Esophagus muscularis mucosa (tissue), 4 donors: Measurements from ENCODE around the gene SEMA6D. TPM values are rescaled to one million over a fixed set of nuclear protein-coding genes. Genes with fewer than 3 reads are reported as not detected.

Experiments used
- DNase-seq: peaks from one replicate; pipeline ENCODE4 v3.0.0-alpha.2; 2017; ENCODE audit errors: extremely low spot score
- H3K27ac ChIP-seq, 4 donors: fragments of 200-600 bp; sonication (generic); replicated peaks in 1 of 4; 1 replicate in 3 of 4; 2 replicates in 1 of 4; pipeline ENCODE4 v1.5.1; 2016 to 2019; ENCODE audit warnings: mild to moderate bottlenecking in 1 of 4
- H3K27me3 ChIP-seq, 4 donors: fragments of 200-600 bp; sonication (generic); one replicate each; pipeline versions ENCODE4 v1.5.1 to v1.6.0; 2016 to 2019
- H3K36me3 ChIP-seq, 4 donors: fragments of 200-600 bp; sonication (generic); one replicate each; pipeline ENCODE4 v1.5.1; 2016 to 2019
- H3K4me1 ChIP-seq, 4 donors: fragments of 200-600 bp; sonication (generic); one replicate each; pipeline ENCODE4 v1.5.1; 2016 to 2019
- H3K4me3 ChIP-seq, 4 donors: fragments of 200-600 bp; sonication (generic); 1 replicate in 2 of 4; 2 replicates in 2 of 4; pipeline ENCODE4 v1.5.1; 2016 to 2019; ENCODE audit warnings: mild to moderate bottlenecking in 4 of 4, moderate library complexity in 1 of 4
- H3K9me3 ChIP-seq, 4 donors: fragments of 200-600 bp; sonication (generic); 1 replicate in 3 of 4; 2 replicates in 1 of 4; pipeline ENCODE4 v1.5.1; 2016 to 2019
- EP300 ChIP-seq: sonication (generic); formaldehyde crosslinking; IDR thresholded peaks from one replicate; pipeline ENCODE4 v1.6.1; 2017; ENCODE audit warnings: antibody characterized with exemption
- POLR2A ChIP-seq: fragments of 450-650 bp; IDR thresholded peaks from one replicate; pipeline ENCODE4 v1.6.1; 2017; ENCODE audit warnings: antibody characterized with exemption, moderate library complexity, mild to moderate bottlenecking, low read depth
- POLR2AphosphoS5 ChIP-seq, 2 donors: sonication (generic); formaldehyde crosslinking; IDR thresholded peaks; one replicate each; pipeline ENCODE4 v1.6.1; 2017; ENCODE audit warnings: antibody characterized with exemption in 2 of 2
- WGBS: methylation state at CpG from one replicate; pipeline ENCODE4 v1.1.5; 2018; 5-methylcytosine and 5-hydroxymethylcytosine counted together
- intact Hi-C: fragments of 100-400 bp; cut with DNase I; formaldehyde crosslinking; loops from one replicate; pipeline ENCODE4 v1.15.1; 2023
- total RNA-seq, 4 donors: library from RNA; depleted of rRNA; stranded (reverse); fragments of >200 nt; gene quantifications; one replicate each; pipeline versions ENCODE4 v1.1.0 to v1.2.1, GENCODE V29; 2016
- TF ChIP-seq, protein P1 (sequence below), 3 experiments: fragments of 200-600 bp in 2 of 3; fragments of 450-650 bp in 1 of 3; sonication (generic) in 2 of 3; IDR thresholded peaks; one replicate each; pipeline ENCODE4 v1.5.1; 2017 to 2019; ENCODE audit warnings: antibody characterized with exemption in 3 of 3, mild to moderate bottlenecking in 2 of 3, moderate library complexity in 1 of 3

Gene SEMA6D
- total RNA-seq, 4 donors from 2014 or later = 2.1 to 5.2 (median 3.8) TPM

DNA sequence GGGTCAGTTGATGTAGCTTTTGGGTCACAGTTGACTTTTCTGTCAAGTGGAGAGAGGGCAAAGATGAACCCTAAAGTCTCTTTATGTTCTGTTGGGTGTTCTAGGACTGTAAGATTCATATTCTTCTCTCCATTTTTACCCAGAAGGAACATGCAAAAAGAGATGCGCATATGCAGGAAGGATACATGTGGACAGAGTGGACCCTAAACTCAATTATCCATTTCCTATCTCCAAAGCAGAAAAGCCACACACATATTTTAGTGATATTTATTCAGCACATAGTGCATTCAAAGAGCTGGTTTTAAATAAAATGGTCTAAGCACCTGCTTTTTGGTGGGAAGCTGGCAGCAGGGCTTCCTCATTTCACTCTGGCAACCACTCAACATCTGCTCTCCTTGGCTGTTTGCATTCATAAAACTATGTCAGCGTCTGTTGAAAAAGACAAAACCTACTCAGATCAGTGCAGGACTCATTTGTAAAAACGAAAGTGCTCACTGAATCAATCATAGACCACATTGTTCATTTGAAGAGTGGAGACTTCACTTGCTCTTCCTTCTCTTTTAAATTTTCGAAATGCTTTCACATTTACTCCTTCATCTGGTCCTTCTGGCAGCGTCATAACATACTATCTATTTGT, 96.6 kb downstream of the SEMA6D start:
- Histone ChIP-seq H3K4me1 (no peaks in the 10 kb centered on the region), H3K27me3 (no peaks in the 10 kb centered on the region), H3K36me3 (no peaks in the 10 kb centered on the region), H3K9me3 (no peaks in the 10 kb centered on the region), H3K27ac (no peak overlapping the region), H3K4me3 (no peak overlapping the region)
- WGBS = 77% methylated on average over 5 of the region's 5 CpGs
- TF ChIP-seq POLR2AphosphoS5 (IDR thresholded peaks at IDR 0.05) = no peak
- no peak for TF ChIP-seq EP300
- no peak for TF ChIP-seq POLR2A
- TF ChIP-seq, protein P1, sequence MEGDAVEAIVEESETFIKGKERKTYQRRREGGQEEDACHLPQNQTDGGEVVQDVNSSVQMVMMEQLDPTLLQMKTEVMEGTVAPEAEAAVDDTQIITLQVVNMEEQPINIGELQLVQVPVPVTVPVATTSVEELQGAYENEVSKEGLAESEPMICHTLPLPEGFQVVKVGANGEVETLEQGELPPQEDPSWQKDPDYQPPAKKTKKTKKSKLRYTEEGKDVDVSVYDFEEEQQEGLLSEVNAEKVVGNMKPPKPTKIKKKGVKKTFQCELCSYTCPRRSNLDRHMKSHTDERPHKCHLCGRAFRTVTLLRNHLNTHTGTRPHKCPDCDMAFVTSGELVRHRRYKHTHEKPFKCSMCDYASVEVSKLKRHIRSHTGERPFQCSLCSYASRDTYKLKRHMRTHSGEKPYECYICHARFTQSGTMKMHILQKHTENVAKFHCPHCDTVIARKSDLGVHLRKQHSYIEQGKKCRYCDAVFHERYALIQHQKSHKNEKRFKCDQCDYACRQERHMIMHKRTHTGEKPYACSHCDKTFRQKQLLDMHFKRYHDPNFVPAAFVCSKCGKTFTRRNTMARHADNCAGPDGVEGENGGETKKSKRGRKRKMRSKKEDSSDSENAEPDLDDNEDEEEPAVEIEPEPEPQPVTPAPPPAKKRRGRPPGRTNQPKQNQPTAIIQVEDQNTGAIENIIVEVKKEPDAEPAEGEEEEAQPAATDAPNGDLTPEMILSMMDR (IDR thresholded peaks at IDR 0.05) = no peak
- DNase-seq = no peak
- intact Hi-C loops = no loop called here

DNA sequence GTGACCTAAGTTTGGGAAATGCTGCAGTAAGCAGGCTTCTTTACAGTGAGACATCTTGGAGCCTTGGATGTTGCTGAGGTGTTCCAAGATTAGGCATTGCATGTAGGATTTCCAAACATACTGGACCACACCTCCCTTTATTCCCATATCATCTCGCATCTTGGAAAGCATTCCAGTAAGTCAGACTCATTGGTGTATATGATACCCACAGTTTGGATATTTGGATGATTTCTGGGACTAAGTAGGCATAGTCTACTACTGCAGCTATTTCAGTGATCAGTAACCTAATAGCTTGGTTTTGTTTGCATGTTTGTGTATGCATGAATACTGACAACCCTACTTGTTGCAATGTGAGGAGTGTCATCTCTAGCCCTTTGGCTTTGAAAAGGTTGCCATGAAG, 97.3 kb downstream of the SEMA6D start:
- 90% methylated on average over 1 of the region's 1 CpG for WGBS
- Histone ChIP-seq H3K36me3 (no peaks in the 10 kb centered on the region), H3K9me3 (no peaks in the 10 kb centered on the region), H3K27ac (no peak overlapping the region), H3K4me1 (no peaks in the 10 kb centered on the region), H3K4me3 (no peak overlapping the region), H3K27me3 (no peaks in the 10 kb centered on the region)
- DNase-seq = no peak
- TF ChIP-seq, protein P1 (IDR thresholded peaks at IDR 0.05) = no peak
- TF ChIP-seq EP300 (no peak), POLR2A (no peak)
- intact Hi-C loops = no loop called here

DNA sequence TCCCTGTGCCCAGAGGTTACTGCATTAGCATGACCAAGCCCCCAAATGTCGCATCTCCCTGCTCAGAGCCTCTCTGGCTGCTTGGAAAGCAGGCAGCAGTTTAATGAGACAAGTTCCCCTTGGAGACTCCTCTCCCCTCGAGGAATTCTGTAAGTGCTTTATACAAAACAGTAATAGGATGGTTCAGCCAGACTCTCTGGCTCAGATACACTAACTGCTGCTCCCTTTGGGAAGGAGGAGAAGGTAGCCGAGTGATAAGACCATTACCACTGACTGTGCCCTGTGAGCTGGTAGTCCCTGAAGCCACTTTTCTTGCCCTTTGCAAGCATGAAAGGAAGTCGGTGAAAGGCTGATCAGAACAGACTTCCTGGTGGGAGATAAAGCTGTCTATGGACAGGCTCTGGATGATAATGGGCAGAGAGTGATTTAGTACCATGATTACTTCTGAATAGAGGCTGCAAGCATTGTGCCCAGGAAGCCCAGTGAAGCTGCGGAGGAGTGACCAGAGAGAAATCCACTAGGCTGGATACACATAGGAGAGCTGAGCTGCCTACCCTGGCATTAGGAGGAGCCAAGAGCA, 100.8 kb downstream of the SEMA6D start:
- H3K4me1 ChIP-seq = peaks cover 0 to 15% (median 7%) of the 10 kb centered on the region in 4 donors
- no peak overlapping the region for H3K4me3 ChIP-seq
- intact Hi-C loops = no loop called here
- no peak overlapping the region for H3K27ac ChIP-seq
- no peak for TF ChIP-seq POLR2A
- TF ChIP-seq, protein P1 (IDR thresholded peaks at IDR 0.05) = no peak
- TF ChIP-seq POLR2AphosphoS5 (IDR thresholded peaks at IDR 0.05) = no peak
- no peak for TF ChIP-seq EP300
- no peaks in the 10 kb centered on the region for H3K36me3 ChIP-seq
- WGBS = 90% methylated on average over 5 of the region's 5 CpGs
- no peaks in the 10 kb centered on the region for H3K9me3 ChIP-seq
- DNase-seq = no peak
- H3K27me3 ChIP-seq = no peaks in the 10 kb centered on the region

DNA sequence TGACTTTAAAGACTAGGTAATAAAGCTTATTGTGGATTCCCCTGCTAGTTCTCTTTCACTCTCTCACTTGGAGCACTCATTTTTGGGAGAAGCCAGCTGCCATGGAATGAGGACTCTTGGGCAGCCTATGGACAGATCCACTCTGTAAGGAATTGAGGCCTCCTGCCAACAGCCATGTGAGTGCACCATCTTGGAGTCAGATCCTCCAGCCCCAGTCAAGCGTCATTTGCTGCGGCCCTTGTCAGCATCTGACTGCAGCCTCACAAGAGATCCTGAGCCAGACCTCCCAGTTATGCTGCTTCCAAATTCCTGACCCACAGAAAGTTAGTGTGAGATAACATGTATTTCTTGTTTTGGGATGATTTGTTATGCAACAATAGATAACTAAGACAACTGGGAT, 101.9 kb downstream of the SEMA6D start:
- H3K27ac ChIP-seq = no peak overlapping the region
- no peak overlapping the region for H3K4me3 ChIP-seq
- peaks cover 0 to 15% (median 7%) of the 10 kb centered on the region in 4 donors for H3K4me1 ChIP-seq
- intact Hi-C loops = no loop called here
- 100% methylated on average over 1 of the region's 2 CpGs for WGBS
- no peak for TF ChIP-seq POLR2AphosphoS5 (IDR thresholded peaks at IDR 0.05)
- no peak for TF ChIP-seq EP300
- H3K27me3 ChIP-seq = no peaks in the 10 kb centered on the region
- DNase-seq = no peak
- no peaks in the 10 kb centered on the region for H3K36me3 ChIP-seq
- H3K9me3 ChIP-seq = no peaks in the 10 kb centered on the region

DNA sequence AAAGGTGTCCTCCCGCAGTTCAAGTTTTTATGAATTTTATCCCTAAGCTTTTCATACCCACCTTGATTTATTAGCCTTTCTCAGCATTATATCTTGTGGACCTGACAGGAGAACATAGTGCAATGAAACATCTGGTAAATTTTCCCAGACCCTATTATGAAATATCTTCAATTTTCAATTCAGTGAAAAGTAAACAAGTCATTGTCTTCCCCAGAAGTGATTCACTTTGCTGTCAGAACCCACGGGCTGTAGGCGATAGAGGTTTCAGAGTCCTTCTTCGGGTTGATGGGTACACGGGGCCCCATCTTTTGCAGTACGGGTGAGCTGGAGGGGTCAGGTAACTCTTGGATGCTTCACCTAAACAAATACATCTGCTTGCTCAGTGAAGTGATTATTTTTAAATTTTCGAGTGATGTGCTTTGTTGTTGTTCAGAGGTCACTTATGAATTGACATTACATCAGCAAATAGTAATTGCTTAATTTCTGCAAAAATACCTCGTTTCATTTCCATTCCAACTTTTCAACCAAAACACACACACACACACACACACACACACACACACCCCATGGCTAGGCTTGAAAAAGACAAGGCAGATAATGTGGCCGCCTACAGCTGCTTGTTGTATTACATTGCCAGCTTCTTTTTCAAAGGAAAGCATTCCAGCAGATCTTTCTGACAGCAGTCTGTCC, 102.9 kb downstream of the SEMA6D start:
- intact Hi-C loops = no loop called here
- Histone ChIP-seq H3K27ac (no peak overlapping the region), H3K9me3 (no peaks in the 10 kb centered on the region), H3K4me1 (peaks cover 0 to 15% (median 7%) of the 10 kb centered on the region in 4 donors), H3K27me3 (no peaks in the 10 kb centered on the region), H3K36me3 (no peaks in the 10 kb centered on the region), H3K4me3 (no peak overlapping the region)
- TF ChIP-seq POLR2AphosphoS5 (IDR thresholded peaks at IDR 0.05) (no peak), EP300 (no peak)
- no peak for DNase-seq
- WGBS = 70% methylated on average over 9 of the region's 9 CpGs
